H1 (cell line): ENCODE data around the gene PITX3. TPM values are rescaled to one million over a fixed set of nuclear protein-coding genes. Genes with fewer than 3 reads are reported as not detected.

Source experiments
- CBX5 ChIP-seq: fragments of 300-800, 300-1000 bp; sonication (generic); IDR thresholded peaks from 2 replicates; pipeline ENCODE4 v1.7.1; 2016; ENCODE audit warnings: antibody characterized with exemption, low read length, low read depth
- KDM5A ChIP-seq: fragments of 200-600 bp; IDR thresholded peaks from 2 replicates; pipeline ENCODE4 v1.7.1; 2012; ENCODE audit warnings: mild to moderate bottlenecking, low read length, inconsistent platforms, mixed read lengths
- POLR2A ChIP-seq, 2 experiments: IDR thresholded peaks; 1 replicate in 1 of 2; 2 replicates in 1 of 2; pipeline ENCODE4 v1.6.1; 2011; ENCODE audit warnings: low read depth in 2 of 2, low read length in 2 of 2, mild to moderate bottlenecking in 2 of 2; ENCODE audit errors: control extremely low read depth in 1 of 2
- RBBP5 ChIP-seq: IDR thresholded peaks from 2 replicates; pipeline ENCODE4 v1.7.1; 2012; ENCODE audit warnings: low read depth, mild to moderate bottlenecking, inconsistent platforms, low read length, moderate library complexity, borderline replicate concordance
- SIRT6 ChIP-seq: IDR thresholded peaks from one replicate; pipeline ENCODE4 v1.7.1; 2012; ENCODE audit warnings: low read length, inconsistent platforms
- SP1 ChIP-seq: IDR thresholded peaks from 2 replicates; pipeline ENCODE4 v1.6.1; 2011; ENCODE audit warnings: low read depth, low read length
- TEAD4 ChIP-seq: IDR thresholded peaks from 2 replicates; pipeline ENCODE4 v1.6.1; 2012; ENCODE audit warnings: low read depth, low read length, inconsistent platforms, mixed read lengths
- polyA plus RNA-seq, 7 experiments: library from polyadenylated mRNA; depleted of rRNA in 3 of 7; stranded (reverse) in 5 of 7; unstranded in 2 of 7; fragments of >200 nt in 5 of 7; fragments of 200-250 nt in 2 of 7; gene quantifications; 1 replicate in 5 of 7; 2 replicates in 1 of 7; 4 replicates in 1 of 7; pipeline versions ENCODE4 v1.2.1 to v1.2.3, GENCODE V29; 2011 to 2013; ENCODE audit warnings: missing spikeins in 2 of 7, mixed read lengths in 2 of 7
- total RNA-seq: library from RNA; stranded (reverse); fragmentation: NEBNext Ultra II Directional; extraction: Animal tissue kit (Norgen Biotek cat#: 25700); gene quantifications from 2 replicates; pipeline ENCODE4 v1.2.1, GENCODE V29; 2021
- TF ChIP-seq, protein P1 (sequence below): fragments of 300-600 bp; sonication (generic); IDR thresholded peaks from 2 replicates; pipeline ENCODE4 v1.7.1; 2012; ENCODE audit warnings: low read length, moderate library complexity, mild to moderate bottlenecking, inconsistent platforms; ENCODE audit not compliant: insufficient replicate concordance
- TF ChIP-seq, protein P2 (sequence below): IDR thresholded peaks from 2 replicates; pipeline ENCODE4 v1.6.1; 2012; ENCODE audit warnings: low read length, inconsistent platforms

Gene PITX3
- total and polyA plus RNA-seq, 2 of the 8 experiments (the other 6 are each of a cell fraction or from before 2014, with no cell fraction given) = 0.18 to 0.41 TPM

DNA sequence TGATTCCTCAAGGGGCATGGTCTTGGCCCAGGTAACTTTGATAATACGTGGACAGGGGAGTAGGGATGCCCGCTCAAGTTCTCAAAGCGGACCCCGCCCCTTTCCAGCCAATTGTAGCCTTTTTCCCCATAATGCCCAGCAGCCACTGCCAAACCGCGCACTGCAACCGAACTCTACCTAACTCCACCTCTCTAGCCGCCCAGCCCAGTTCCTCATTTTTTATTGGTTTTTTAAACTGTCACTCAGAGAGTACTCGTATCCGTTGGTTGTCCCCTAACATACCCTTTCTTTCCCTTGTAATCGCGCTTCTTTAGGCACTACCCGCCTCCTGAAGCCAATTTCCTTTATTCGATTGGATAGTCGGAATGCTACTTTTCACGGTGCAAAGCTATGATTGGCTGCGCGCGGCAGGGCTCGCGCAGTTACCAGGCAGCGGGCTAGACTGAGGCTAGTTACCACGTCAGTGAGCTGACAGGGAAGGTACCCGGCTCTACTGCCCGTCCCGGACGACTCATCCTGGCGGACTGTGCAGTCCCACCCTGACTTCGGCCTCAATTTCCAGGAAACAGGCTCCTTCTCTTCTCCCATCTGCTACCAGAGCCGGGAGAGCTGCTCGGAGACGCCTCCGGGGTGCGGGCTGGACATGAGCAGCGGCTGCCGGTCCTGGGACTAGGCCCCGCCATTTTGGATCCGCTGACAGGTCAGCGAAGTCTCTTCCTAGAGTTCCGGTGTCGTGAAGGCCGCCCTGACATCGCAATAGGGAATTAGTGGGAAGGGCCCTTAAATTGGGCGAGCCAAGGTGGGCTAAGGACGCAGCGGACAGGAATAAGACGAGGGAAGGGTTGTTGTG is 4.0 kb upstream of the PITX3 start, which contains the start of gene GBF1 (continued):
- TF ChIP-seq, protein P1, sequence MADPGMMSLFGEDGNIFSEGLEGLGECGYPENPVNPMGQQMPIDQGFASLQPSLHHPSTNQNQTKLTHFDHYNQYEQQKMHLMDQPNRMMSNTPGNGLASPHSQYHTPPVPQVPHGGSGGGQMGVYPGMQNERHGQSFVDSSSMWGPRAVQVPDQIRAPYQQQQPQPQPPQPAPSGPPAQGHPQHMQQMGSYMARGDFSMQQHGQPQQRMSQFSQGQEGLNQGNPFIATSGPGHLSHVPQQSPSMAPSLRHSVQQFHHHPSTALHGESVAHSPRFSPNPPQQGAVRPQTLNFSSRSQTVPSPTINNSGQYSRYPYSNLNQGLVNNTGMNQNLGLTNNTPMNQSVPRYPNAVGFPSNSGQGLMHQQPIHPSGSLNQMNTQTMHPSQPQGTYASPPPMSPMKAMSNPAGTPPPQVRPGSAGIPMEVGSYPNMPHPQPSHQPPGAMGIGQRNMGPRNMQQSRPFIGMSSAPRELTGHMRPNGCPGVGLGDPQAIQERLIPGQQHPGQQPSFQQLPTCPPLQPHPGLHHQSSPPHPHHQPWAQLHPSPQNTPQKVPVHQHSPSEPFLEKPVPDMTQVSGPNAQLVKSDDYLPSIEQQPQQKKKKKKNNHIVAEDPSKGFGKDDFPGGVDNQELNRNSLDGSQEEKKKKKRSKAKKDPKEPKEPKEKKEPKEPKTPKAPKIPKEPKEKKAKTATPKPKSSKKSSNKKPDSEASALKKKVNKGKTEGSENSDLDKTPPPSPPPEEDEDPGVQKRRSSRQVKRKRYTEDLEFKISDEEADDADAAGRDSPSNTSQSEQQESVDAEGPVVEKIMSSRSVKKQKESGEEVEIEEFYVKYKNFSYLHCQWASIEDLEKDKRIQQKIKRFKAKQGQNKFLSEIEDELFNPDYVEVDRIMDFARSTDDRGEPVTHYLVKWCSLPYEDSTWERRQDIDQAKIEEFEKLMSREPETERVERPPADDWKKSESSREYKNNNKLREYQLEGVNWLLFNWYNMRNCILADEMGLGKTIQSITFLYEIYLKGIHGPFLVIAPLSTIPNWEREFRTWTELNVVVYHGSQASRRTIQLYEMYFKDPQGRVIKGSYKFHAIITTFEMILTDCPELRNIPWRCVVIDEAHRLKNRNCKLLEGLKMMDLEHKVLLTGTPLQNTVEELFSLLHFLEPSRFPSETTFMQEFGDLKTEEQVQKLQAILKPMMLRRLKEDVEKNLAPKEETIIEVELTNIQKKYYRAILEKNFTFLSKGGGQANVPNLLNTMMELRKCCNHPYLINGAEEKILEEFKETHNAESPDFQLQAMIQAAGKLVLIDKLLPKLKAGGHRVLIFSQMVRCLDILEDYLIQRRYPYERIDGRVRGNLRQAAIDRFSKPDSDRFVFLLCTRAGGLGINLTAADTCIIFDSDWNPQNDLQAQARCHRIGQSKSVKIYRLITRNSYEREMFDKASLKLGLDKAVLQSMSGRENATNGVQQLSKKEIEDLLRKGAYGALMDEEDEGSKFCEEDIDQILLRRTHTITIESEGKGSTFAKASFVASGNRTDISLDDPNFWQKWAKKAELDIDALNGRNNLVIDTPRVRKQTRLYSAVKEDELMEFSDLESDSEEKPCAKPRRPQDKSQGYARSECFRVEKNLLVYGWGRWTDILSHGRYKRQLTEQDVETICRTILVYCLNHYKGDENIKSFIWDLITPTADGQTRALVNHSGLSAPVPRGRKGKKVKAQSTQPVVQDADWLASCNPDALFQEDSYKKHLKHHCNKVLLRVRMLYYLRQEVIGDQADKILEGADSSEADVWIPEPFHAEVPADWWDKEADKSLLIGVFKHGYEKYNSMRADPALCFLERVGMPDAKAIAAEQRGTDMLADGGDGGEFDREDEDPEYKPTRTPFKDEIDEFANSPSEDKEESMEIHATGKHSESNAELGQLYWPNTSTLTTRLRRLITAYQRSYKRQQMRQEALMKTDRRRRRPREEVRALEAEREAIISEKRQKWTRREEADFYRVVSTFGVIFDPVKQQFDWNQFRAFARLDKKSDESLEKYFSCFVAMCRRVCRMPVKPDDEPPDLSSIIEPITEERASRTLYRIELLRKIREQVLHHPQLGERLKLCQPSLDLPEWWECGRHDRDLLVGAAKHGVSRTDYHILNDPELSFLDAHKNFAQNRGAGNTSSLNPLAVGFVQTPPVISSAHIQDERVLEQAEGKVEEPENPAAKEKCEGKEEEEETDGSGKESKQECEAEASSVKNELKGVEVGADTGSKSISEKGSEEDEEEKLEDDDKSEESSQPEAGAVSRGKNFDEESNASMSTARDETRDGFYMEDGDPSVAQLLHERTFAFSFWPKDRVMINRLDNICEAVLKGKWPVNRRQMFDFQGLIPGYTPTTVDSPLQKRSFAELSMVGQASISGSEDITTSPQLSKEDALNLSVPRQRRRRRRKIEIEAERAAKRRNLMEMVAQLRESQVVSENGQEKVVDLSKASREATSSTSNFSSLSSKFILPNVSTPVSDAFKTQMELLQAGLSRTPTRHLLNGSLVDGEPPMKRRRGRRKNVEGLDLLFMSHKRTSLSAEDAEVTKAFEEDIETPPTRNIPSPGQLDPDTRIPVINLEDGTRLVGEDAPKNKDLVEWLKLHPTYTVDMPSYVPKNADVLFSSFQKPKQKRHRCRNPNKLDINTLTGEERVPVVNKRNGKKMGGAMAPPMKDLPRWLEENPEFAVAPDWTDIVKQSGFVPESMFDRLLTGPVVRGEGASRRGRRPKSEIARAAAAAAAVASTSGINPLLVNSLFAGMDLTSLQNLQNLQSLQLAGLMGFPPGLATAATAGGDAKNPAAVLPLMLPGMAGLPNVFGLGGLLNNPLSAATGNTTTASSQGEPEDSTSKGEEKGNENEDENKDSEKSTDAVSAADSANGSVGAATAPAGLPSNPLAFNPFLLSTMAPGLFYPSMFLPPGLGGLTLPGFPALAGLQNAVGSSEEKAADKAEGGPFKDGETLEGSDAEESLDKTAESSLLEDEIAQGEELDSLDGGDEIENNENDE = no peak
- peak in 1 of 2 experiments; percentile 78; a peak in 2 of 3 replicates for TF ChIP-seq POLR2A (IDR thresholded peaks at IDR 0.05; ENCODE audit: control extremely low read depth in 1 of 2, low read depth in 2 of 2, low read length in 2 of 2)
- peak; percentile 98 for TF ChIP-seq SP1
- TF ChIP-seq RBBP5 = peak; percentile 64; the same call in 1 of the 2 replicates
- TF ChIP-seq, protein P2, sequence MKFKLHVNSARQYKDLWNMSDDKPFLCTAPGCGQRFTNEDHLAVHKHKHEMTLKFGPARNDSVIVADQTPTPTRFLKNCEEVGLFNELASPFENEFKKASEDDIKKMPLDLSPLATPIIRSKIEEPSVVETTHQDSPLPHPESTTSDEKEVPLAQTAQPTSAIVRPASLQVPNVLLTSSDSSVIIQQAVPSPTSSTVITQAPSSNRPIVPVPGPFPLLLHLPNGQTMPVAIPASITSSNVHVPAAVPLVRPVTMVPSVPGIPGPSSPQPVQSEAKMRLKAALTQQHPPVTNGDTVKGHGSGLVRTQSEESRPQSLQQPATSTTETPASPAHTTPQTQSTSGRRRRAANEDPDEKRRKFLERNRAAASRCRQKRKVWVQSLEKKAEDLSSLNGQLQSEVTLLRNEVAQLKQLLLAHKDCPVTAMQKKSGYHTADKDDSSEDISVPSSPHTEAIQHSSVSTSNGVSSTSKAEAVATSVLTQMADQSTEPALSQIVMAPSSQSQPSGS = no peak
- no peak for TF ChIP-seq CBX5
- TF ChIP-seq SIRT6 = no peak
- 0 out of 2 replicates have a peak, but pooled peaks have one; percentile 36 for TF ChIP-seq KDM5A
- TF ChIP-seq TEAD4 = no peak
